Femur (tissue), 1 donor: ENCODE results near the gene ADORA1.

Experiments used
- DNase-seq: peaks from one replicate; pipeline ENCODE4 v3.0.0-alpha.2; 2017

The ADORA1 gene

GRCh38 chr1:203127666-203128430, at the start of gene ADORA1:
ADORA1 (plus strand) TSS chr1:203127726; CDS start chr1:203128842, 1,116 bp downstream.
- DNase-seq: peak; percentile 69

GRCh38 chr1:203077956-203078355, 49.6 kb upstream of the ADORA1 start:
- DNase-seq: no peak

DNA sequence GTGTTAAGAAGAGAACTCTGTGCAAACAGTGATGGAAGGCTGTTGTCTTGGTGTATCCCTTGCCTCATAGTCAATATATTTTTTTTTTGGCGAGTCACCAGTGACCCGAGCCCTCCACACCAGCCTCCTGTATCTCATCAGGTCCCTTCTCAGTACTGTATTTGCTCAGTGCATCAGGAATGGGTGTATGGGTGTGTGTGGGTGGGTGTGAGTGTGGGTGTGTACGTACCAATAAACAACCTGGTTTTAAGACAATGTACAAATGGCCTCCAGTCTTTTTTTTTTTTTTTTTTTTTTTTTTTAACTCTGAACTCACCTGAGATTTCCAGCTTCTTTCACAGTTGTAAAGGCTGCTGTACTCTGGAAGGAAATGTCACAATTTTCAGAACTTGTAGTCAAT, 49.0 kb upstream of the ADORA1 start:
- no peak for DNase-seq

DNA sequence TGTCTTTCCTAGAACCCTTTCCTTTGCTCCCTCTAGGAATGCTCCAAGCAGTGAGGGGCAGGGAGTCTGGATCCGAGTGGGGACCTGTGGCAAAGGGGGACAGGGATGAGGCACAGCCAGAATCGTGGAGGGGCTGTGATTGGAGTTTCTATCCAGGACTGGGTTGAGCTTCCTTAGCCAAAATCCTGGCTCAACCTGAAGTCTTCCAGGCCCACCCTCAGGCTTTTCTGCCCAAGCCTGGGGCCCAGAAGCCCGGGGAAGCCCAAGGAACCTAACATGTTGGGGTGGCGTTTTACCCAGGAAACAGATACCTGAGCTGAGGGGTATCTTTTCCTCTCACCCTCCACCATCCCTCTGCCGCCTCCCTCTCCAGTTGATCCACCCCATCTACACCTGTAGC, 47.1 kb upstream of the ADORA1 start:
- DNase-seq: no peak

DNA sequence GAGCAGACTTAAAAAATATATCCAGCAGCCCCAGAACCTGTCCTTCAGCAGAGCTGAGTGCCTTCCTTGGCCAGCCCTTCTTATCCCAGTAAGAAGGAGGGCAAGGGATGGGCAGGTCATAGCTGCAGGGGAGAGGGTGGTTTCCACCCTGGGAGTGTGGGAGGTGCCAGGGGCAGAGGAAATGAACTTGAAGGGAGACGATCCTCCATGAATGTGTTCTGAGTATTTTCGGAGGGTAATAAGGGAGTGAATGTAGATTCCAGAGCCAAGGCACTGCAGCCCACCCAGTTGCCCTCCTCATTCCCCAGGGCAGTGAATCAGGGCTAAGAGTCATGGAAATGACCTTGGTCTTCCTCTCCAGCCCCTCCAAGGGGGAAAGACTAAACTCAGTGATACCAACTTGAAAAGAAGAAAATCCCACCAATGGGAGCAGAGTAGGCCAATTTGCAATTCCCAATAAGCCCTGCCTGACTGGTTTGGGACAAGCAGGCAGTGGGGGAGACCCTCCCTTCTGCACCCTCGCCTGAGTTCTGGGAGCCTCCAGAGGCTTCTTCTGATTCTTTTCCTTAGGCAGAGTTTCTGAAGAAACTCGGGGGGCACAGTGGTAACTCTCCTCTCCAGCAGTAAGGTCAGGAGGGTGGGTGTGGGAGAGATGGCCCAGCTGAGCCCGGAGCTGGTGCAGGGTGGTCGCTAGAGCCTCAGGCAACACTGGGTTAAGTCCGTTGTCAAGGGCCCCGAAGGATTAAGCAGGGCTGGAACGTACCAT, 45.9 kb upstream of the ADORA1 start:
- no peak for DNase-seq

DNA sequence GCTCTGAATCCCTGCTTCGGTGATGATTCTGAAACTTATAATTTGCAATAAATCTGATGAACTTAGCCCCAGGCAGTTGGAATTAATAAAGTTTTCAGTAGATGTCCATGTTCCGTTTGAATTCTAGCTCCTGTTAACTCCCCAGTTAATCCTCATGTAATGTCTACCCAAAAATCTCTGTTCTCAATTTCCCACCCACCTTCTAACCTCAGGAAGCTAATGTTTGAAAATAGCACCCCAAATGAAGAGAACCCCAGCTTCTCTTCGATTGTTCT, 45.4 kb upstream of the ADORA1 start:
- DNase-seq: no peak

DNA sequence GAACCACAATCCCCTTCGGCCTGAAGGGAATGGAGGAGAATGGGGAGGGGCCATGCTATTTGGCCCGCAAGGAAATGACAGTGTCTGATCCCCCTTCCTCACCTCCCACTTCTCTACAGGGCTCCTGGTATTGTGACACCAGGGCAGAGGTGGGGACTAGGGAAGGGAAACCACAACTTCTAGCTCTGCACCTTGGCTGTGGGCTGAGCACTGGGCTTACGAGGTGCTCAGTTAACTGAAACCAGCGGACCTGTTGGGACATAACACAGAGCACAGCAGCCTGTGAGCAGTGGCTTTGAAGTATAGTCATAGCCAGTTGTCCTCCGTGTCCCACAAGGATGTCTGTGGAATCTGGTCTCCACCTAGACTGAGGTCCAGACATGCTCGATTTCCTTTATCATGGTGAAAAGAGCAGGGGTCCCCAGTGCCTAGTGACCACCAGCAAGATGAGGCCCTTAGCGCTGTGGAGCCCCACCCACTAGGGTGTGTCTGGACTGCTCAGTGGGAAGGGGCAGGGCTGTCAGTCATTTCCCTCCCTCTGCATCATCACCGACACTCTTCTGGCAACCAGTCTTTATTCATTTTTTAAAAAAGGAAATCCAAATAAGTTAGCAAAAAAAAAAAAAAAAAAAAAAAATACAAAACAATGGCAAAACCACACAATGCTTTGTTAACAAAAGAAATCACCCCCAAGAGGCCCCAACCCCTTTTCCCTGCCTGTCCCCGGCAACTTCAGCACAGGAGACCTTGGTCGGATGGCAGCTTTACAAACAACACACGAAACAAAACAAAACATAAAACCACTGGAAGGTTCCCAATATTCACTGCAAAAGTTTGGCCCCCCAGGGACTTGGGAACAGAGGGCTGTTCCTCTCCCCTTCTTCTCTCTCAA, 44.7 kb upstream of the ADORA1 start:
- no peak for DNase-seq

GRCh38 chr1:203083463-203083921, 44.0 kb upstream of the ADORA1 start:
- DNase-seq: no peak

GRCh38 chr1:203084588-203085527, 42.7 kb upstream of the ADORA1 start:
- DNase-seq: no peak

- peak; percentile 77 for DNase-seq
These were observed 41.8 kb upstream of the ADORA1 start, which contains the start of gene MYOG for GRCh38 chr1:203085528-203086406. MYOG (minus strand) TSS chr1:203086012; CDS start chr1:203085961, 51 bp downstream.

DNA sequence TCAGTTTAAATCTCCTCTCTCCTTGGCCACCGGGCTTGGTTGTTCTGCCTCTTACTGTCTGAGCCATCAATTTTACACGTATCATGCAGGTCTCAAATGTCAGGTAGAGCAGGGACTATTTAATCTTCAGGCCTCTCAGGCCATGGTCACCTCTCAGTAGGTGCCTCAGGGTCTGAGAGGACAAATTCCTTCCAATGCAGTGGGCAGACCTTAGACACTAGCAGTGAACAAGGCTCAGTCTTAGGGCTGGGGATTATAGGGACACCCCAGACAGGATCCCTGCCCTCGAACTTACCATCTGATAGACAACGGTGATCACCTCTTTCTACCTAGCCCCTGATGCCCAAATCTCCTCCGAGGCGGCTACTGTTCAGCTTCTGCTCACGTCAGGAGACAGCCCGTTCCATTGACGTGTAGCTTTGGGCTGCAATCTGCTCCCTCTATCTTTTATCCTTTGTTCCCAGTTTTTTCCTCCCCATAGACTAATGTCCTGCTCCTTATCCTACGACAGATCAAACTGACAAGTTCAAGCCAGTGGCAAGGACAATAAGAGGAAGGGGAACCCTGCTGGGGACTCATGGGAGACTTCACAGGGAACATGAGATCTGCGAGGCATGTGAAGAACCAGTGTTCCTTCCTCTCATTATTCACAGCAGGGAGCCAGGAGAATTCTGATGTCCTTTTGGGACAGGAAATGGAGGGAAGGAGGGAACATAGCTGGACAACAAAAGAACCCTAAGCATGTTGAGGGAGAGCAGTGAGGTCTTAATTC, 40.3 kb upstream of the ADORA1 start:
- no peak for DNase-seq

DNA sequence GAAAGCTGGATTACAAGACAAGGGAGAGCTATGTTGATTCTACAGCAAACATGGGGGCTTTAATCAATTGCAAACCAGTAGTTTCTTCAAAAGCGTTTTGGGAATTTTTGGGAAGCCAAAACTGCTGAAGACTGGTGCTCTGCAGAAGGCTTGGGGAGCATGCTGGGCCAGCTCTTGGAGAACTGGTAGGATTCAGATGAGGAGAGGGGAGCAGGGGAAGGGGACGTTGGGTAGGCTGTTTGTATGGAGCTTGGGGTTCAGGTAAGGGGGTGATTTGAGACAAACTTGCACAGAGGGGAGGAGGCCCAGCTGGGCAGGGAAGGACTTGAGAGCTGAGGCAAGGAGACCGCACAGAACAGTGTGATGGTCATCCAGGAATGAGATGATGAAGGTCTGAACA, 39.1 kb upstream of the ADORA1 start:
- DNase-seq: no peak

GRCh38 chr1:203089001-203089650, 38.4 kb upstream of the ADORA1 start:
- DNase-seq: no peak

GRCh38 chr1:203089651-203090045, 37.9 kb upstream of the ADORA1 start:
- DNase-seq: peak; percentile 78

GRCh38 chr1:203090421-203091198, 36.9 kb upstream of the ADORA1 start:
- no peak for DNase-seq

- DNase-seq: no peak
These were observed 36.4 kb upstream of the ADORA1 start for GRCh38 chr1:203091199-203091477.

DNA sequence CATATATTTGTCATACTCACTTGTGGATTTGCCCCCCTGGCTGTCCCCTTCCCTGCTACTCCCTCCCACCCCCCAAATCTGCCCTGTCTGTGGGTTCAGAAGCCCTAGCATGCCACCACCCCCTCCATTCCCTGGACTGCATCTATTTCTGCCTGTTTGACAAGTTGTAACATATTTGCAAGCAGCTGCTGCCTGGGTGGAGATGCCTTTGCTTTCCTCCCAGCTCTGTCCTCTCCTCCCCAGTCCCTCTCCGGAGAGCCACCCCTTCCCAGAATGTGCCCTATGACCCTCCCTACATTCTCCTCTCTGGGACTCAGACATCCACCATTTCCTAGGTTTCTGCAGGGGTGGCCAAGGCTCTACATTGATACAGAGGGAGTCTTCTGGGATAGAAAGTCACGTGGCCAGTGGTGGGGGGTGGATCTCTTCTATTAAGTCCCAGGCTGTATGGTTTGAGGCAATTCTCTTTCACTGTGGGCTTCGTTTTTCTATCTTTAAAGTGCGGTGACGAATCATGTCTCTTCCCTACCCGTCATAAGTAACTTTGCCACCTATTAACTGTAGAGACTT, 35.7 kb upstream of the ADORA1 start:
- DNase-seq: no peak

- DNase-seq: no peak
These were observed 33.6 kb upstream of the ADORA1 start for GRCh38 chr1:203093754-203094410.
